ENCODE data around the gene HDGF.

Gene HDGF

DNA sequence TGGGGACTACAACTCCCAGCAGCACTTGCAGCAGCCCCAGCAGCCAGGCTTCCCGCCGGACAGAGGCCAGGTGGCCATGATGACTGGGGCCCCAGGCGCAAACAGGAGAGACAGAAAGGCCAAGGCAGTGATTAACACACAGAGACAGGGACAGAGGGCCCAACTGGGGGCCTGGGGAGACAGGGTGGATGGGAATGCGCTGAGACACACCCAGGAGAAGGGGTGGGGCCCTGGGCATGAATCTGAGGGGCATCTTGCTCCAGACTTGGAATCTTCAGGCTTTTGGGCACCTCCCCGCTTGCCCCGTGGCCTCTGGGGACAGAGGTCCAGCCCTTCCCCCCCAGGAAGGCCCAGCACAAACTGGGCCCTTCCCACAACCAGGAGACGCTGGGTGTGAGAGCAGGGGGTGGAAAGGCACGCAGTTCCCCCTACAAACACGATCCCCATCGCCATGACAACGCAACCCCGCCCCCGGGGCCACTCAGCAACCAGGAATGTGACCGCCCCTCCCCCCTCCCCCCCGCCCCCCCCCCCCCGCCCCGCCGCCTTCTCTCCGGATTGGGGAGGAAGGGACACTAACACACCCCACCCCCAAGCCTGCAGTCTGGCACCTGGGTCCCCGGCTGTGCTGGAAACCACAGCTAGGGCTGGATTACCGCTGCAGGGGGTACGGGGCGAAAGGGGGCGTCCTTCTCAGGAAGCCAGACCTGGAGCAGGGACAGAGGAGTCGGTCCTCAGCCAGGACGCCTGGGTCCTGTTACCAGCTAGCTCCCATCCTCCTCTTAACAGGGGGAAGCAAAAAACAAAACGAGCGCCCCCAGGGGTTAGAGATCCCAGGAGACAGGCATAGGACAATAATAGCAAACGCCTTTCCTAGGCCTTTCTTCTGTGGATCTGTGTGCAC, 4.5 kb downstream of the HDGF start:
- DNase-seq (ENCODE audit: low read depth in 2 of 2) = peak; percentile 82 to 85

DNA sequence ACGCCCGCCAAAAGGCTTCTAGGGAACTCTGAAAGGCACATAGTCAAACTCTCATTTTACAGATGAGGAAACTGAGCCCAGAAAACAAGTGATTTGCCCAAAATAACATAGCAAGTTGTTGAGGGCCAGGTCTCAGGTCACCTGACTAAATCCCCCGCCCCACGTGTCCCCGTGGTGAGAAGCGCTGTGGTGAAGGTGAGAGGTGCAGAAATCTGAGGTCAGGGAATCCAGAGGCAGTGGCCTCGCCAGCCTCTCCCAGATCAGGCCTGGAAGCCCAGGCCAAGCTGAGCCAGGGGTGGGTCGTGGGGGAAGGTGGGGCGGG, 5.1 kb downstream of the HDGF start:
- no peak for DNase-seq (ENCODE audit: low read depth in 2 of 2)

DNA sequence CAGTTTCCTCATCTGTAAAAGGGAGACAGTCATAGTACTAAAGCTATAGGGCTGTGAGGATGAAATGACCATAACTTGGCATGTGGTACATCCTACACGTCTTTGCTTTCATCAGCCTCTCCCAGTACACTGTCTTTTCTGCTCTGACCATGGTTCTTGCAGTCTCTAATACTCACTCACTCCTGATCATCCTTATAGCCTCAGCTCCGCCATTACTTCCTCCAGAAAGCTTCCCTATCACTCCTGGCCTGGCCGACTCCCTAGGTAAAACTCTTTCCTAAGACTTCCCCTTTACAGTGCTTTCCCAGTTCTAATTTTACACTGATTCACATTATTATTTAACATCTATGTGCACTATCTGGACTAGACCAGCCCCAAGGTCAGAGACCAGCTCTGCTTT, 5.6 kb downstream of the HDGF start:
- DNase-seq (ENCODE audit: low read depth in 2 of 2) = no peak

DNA sequence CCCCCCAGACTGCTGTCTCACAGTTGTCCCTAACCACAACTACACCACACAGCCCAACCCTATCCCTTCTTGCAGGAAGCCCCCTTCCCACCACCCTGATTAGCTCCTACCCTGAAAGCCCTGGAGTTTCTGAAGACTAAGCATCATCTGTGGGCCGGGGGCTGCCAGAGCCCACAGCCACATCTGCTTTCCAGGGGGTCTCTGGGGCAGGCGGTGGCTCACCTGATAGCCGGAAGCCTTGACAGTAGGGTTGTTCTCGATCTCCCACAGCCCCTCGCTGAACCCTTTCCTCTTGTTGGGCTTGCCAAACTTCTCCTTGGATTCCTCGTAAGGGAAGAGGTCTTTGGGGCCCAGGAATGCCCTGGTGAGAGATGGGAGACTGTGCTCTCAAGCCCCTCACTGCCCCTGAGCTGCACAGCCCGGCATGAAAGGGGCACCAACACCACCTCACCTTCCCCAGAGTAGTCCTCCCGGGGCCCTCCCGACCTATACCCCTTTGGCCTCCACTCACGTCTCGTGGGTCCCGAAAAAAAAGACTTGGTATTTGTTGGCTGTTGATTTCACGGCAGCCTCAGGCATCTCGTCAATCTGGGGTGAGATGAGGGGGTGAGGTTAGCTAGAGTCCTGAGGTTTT, 6.6 kb downstream of the HDGF start:
- no peak for DNase-seq (ENCODE audit: low read depth in 2 of 2)

DNA sequence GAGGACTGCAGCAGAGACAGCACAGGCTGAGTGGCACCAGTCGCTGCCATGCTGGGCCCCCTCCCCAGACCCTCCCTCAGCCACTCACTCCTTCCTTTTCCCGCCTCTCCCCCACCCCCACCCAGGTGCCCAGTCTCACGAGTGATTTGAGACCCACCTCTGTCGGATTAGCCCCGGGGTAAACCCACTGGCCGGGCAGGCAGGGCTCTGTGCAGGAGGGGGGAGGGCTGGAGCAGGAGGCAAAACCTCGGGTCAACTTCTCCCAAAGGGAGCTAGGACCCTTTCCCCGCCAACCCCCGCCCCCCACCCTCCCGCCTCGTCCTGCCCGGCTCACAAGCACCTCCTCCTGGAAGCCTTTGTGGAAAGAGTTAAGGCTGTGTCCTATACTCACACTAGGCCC, 7.1 kb downstream of the HDGF start:
- no peak for DNase-seq (ENCODE audit: low read depth in 2 of 2)

DNA sequence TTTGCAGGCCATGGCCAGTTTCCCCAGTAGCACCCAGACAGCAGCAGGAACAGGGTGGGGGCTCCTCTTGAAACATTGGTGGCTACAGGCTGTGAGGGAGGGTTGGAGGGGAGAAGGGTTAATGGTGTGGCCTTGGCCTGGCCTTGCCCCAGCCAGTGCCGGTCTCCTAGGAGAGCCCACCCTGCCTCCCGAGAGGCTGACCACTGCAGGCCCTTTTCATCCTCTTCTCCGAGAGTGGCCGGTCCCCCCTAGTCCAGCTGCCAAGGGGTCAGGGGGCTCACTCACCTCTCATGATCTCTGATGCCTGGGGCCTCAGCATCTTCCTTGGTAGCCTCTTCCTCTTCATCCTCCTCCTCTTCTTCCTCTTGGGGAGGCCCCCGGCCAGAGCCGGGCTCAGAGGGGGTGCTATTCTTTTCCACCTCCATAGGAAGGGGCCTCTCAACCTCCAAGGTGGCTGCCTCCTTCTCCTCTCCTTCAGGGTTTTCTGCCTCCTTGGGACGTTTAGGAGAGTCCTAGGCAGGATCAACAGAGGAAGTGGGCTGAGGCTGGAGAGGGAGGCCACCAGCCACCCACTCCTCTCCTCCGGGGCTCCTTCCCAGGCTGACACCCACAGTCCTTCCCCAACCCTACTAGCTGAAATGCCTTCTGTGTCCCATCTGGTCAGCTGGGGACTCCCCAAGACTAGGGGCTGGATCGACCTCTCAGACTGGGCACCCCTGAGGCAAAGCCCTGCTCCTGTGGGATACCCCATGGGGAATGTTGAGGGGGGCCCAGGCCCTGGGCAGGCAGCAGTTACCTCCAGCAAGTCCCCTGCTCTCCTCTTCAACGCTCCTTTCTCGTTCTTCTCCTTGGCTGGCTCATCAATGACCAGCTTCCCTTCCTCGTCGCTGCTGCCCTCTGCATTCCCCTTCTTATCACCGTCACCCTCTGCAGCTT, 7.8 kb downstream of the HDGF start:
- DNase-seq (ENCODE audit: low read depth in 2 of 2) = no peak

DNA sequence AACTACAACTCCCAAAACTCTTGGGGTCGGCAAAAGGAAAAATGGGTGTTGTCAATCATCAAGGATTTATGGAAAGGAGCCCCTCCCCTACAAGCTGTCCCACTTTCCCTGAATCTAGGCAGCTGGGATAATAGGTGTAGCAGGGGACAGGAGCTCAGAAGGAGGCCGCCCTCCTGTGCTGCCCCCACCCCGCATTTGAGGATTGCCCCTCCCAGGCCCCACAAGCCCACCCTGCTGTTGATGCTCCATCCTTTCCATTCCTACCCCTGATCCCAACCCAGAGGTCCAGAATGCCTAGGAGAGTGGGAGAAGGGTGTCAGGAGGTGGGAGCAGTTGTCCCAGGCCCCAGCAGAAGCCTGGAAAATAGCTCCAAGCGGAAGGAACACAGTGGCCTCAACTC, 8.7 kb downstream of the HDGF start:
- DNase-seq (ENCODE audit: low read depth in 2 of 2) = no peak

DNA sequence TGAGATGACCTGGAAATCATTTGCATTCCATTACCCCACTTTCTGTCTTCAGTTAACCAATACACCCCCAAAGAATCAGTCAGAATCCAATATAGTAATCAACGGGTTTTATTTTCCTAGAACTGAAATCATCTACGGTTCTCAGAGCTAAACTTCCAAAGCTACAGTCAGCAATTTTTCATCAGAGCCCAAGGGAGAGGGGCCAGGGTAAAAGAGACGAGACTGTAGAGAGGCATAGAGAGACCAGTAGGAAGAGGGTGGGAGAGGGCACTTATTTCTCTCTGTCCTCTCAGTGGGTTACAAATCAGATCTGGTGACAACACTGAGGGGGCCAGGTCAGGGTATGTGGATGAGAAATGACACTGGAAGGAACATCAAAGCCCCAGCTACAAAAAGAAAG, 9.5 kb downstream of the HDGF start:
- DNase-seq (ENCODE audit: low read depth in 2 of 2) = no peak

DNA sequence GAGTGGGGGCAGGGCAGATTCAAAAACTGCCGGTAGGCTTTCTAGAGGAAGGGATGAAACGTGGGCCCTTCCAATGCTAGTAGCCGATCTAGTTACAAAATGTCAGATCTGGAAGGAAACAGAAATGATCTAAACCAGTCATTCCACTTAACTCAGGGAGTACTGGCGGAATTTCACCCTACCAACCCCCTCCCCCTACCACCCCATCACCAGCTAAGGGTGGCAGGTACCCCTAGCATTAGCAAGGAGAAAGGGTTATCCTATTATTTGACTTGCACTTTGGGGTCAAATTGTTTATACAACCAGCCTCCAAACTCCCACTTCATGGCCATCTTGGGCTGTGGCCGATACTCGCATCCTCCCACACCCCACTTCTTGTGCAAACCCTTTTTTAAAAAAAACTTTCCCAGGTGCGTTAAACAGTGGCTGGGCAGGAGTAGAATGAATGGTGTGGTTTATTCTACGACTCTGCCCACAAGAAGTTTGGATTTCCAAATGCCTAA, 9.9 kb downstream of the HDGF start:
- no peak for DNase-seq (ENCODE audit: low read depth in 2 of 2)

DNA sequence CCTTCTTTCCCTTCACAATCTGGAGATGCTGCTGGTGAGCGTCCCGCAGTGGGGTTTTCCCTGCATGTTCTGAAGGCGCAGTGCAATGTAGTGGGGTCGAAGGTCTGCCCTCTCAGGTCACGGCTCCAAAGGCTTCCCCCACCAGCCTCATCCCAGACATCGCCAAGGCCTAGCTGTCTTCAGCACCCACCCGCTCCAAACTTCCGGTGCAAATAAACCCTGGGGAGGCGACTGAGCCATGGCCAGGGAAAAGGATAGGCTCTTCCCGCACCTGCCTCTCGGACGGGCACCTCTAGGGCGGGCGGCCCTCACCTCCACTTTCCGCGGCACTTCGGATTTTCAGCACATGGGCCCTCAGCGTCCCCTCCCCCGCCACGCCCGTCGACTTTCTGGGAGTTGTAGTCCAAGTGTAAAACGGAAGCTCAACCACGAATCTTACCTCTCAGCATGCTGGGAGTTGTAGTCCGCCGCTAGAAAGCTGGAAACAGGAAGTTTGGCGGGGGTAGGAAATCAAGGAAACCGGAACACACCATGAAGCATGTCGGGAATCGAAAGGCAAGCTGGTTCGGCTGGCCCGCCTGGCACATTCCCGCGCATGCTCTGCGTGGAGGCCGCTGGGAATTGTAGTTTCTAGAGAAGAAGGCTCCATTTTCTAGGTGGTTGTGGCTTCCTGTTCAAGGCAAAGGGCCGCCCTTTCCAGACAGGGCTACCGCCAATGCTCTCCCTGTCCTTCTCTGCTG, 10.6 kb downstream of the HDGF start, which contains the start of gene MRPL24:
Gene MRPL24, minus strand, starts transcription at position 348 of the 740 bp plus-strand sequence. CDS start 2,384 bp downstream, outside the sequence.
- DNase-seq (ENCODE audit: low read depth in 2 of 2) = peak; percentile 98 to 99

DNA sequence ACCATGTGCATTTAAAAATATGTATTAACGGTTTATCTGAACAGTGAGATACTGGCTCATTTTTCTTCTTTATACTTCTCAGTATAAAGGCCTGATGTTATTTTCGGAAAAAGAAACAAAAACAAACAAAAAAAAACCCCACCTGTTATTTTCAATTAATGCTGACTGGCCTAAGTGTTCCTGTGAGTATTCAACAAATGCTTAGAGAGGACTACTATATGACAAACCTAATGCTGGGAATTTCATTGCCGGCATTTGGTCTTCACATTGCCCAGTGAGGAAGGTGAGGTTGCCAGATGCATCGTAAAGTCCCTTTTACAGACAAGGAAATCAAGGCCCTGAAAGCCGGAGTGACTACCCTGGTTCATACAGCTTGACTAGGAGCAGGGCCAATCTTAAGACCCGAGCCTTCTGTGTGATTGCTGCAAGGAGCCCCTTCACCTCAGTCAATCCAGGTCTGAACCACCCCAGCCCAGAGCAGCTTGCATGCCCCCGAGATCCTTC, 11.2 kb downstream of the HDGF start:
- no peak for DNase-seq (ENCODE audit: low read depth in 2 of 2)

DNA sequence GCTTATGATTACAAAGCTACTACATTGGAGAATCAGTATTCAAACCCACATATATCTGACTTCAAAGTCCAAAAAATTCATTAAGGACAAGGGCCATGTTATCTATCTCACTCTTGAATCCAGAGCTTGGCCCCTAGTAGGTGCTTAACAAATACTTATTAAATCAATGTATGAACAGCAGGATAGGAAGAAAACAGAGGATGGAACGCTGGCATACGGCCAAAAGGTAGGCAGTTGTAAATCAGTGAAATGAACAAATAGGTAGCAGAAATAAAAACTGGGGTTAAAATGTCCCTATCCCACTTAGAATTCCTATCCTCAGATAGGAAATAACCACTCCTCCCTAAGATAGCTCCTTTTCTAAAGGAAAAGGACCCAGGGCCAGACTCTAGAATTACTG, 12.6 kb downstream of the HDGF start:
- no peak for DNase-seq (ENCODE audit: low read depth in 2 of 2)

DNA sequence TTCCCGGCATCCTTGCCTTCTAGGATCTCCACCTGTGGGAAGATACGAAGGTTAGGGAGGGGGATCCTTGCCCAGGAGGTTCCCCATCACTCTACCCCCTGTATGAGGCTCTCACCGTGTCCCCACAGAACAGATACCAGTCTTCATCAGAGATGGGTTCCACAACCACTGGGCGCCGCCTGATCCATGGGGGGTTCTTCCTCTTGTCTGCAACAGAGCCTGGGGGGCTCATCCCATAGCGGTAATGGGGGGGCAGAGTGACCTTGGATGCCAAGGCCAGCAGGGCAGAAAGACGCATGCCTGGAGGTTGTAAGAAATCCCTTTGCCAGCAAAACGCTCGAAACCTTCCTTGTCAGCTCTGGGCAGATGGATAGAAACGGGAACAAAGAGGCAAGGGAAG, 13.1 kb downstream of the HDGF start:
- DNase-seq (ENCODE audit: low read depth in 2 of 2) = no peak

DNA sequence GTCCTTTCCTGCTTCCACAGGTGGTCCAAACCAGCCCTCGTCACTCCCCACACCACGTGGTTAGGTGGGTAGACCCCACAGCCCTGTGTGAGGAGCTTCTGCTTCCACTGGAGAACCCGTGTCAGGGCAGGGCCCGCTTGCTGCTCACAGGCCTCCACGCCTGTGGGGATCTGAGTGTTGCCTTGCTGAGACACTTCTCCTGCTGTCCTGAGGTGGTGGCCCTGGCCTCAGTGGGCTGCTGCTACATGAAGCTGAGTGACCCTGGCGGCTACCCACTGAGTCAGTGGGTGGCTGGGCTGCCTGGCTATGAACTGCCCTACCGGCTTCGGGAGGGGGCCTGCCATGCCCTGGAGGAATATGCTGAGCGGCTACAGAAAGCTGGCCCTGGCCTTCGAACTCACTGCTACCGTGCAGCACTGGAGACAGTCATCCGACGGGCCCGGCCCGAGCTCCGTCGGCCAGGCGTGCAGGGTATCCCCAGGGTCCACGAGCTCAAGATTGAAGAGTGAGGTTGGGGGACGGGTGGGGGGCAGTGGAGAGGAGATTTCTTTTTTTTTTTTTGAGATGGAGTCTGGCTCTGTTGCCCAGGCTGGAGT, 17.4 kb downstream of the HDGF start:
- no peak for DNase-seq (ENCODE audit: low read depth in 2 of 2)

DNA sequence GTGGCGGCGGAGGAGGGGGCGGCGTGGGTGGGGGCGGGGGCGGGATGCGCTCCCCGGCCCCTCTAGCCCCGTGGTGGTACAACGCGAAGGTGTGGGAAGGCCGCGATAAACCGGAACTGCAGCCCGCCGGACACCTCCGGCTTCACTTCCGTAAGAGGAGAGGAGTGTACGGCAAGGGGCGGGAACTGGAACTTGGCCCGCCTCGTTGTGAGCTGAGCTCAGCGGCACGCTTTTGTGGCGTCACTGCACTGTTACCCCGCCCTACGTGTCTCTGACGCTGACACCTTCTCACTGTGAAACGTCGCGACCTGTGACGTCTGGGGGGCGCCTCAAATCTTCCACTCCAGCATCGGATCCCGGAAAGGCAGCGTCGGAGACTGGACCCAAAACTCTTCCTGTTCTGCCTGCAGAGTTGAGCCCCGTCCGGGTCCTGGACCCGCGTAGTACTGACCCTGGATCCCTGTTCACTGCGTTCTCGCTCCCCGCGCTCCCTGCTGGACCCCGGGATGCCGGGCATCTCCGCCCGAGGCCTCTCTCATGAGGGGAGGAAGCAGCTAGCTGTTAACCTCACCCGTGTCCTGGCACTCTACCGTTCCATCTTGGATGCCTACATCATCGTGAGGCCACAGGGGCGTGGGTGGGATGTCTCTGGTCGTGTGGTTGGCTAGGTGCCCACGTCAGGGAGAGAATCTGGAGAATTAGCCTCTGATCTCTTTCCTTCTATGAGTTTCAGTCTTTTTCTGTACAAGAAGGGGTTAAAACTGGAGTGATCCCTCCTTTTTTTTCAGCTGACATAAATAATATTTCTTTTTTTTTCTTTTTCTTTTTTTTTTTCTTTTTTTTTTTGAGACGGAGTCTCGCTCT, 22.6 kb downstream of the HDGF start, which contains the start of gene ISG20L2:
Gene ISG20L2, minus strand, starts transcription at position 168 of the 864 bp plus-strand sequence. CDS start 1,114 bp downstream, outside the sequence.
- peak; percentile 91 to 92 for DNase-seq (ENCODE audit: low read depth in 2 of 2)

DNA sequence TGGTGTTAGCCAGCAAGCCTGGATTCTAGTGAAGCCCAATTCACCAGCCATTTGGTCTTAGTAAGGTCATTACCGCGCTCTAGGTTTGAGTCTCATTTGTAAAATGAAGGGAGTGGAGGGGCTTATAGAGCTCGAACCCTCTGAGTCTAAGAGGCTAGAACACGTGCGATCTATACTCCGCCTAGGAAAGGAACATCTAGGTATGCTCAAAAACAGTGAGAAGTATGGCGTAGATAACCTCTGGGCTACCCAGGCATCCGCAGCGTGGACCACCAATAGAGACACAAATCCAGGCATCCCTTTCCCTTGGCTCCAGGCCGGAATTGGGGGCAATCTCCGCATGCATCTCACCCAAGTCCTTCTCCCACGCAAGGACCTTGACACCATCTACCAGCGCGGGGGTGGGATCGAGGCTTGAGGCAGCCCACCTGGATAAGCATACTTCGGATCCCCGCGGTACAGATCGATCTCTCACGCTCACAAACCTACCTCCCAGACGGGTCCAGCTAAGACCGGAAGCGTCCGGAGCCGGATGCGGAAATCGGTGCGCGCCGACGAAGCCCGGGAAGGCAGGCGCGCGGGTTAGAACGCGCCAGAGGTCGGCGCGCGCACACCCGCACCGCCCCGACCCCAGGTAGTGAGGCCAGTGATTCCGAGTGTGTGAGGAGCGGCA, 23.4 kb downstream of the HDGF start, which contains the start of gene METTL25B:
Gene METTL25B, plus strand, starts transcription at position 544 of the 673 bp plus-strand sequence. CDS start 636 bp downstream, outside the sequence.
- no peak for DNase-seq (ENCODE audit: low read depth in 2 of 2)

DNA sequence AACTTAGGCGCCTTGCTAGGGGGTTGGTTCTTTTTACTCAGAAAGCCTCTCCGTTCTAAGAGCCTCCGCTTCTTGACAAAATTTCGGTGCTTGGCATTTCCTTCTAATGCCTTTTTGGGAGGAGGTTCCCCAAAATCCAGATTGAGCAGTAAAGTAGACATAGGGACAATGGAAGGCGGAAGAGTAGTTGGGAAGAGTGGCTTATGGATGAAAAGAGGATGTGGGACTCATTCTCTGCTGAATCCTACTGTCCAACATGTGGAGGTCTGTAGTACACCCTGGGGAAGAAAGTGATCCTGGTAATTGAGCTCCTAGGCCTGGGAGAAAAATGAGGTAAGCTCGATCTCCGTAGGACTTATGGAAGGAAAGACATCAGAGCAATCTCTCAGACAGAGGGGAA, 24.0 kb downstream of the HDGF start:
- DNase-seq (ENCODE audit: low read depth in 2 of 2) = no peak

DNA sequence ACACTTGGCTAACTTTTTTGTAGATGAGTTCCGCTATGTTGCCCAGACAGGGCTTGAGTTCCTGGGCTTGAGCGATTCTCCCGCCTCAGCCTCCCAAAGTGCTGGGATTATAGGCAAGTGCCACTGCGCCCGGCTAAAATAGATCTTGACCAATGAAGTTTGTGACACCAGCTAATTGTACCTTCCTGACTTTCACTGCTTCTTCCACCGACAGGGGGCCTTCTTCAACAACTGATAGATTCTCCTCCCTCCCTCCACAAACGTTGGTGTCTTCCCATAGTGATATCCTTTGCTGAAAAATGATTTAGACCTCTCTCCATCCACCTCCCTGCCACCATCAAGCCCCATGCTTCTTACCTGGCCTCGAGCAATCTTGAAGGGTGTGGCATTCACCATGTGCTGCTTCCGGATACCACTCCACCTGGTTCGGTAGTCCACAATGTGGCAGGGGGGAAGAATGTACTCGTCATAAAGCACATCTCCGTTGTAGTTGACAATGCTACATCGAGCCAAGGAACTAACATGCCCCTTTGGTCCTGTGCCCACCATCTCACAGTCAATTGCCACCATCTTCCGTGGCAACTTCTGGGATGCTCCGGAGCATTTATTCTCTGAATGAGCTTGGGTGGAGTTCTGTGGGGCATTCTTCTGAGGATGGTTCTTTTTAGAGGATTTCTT, 24.8 kb downstream of the HDGF start:
- DNase-seq (ENCODE audit: low read depth in 2 of 2) = no peak
